Measurements from ENCODE around the gene PDS5B.
"Not testable (repeated sequence)": the region's sequence is repeated elsewhere in the genome, so short reads cannot be mapped to it uniquely, and the experiment has no call there.

Gene PDS5B

GRCh38 chr13:32796754-32797153, 210.5 kb downstream of the PDS5B start:
- no peak for DNase-seq (ENCODE audit: low read depth)

GRCh38 chr13:32802159-32802558, 215.9 kb downstream of the PDS5B start:
- no peak for DNase-seq (ENCODE audit: low read depth)

GRCh38 chr13:32804673-32805230, 218.5 kb downstream of the PDS5B start:
- no peak for DNase-seq (ENCODE audit: low read depth)

GRCh38 chr13:32811297-32811800, 225.1 kb downstream of the PDS5B start:
- peak; percentile 76 for DNase-seq (ENCODE audit: low read depth)

- DNase-seq (ENCODE audit: low read depth): no peak
These were observed 235.0 kb downstream of the PDS5B start for GRCh38 chr13:32821149-32821688.

- no peak for DNase-seq (ENCODE audit: low read depth)
These were observed 236.5 kb downstream of the PDS5B start for GRCh38 chr13:32822771-32823170.

- DNase-seq (ENCODE audit: low read depth): no peak
These were observed 237.3 kb downstream of the PDS5B start for GRCh38 chr13:32823597-32823996.

- DNase-seq (ENCODE audit: low read depth): no peak
These were observed 237.8 kb downstream of the PDS5B start for GRCh38 chr13:32824061-32824460.

- DNase-seq (ENCODE audit: low read depth): peak; percentile 95
These were observed 238.4 kb downstream of the PDS5B start for GRCh38 chr13:32824675-32825074.

GRCh38 chr13:32825481-32825880, 239.2 kb downstream of the PDS5B start:
- no peak for DNase-seq (ENCODE audit: low read depth)

- not testable (repeated sequence) for DNase-seq (ENCODE audit: low read depth)
These were observed 240.1 kb downstream of the PDS5B start for GRCh38 chr13:32826372-32826771.
